SK-N-SH (cell line): ENCODE data around the gene PAPLN.

Experiments
- CHD2 ChIP-seq: fragments of 150-350 bp; IDR thresholded peaks from 2 replicates; pipeline ENCODE4 v1.6.1; 2018; ENCODE audit warnings: low read length; ENCODE audit not compliant: partially characterized antibody
- EZH2phosphoT487 ChIP-seq: fragments of 200-600 bp; sonication (generic); IDR thresholded peaks from 2 replicates; pipeline ENCODE4 v1.6.1; 2017; ENCODE audit warnings: low read depth, mixed run types, mild to moderate bottlenecking, antibody characterized with exemption, moderate library complexity, borderline replicate concordance
- USF2 ChIP-seq: fragments of 150-350 bp; IDR thresholded peaks from 2 replicates; pipeline ENCODE4 v1.6.1; 2017; ENCODE audit warnings: antibody characterized with exemption, low read length, low read depth, borderline replicate concordance
- TF ChIP-seq, protein P1 (sequence below): IDR thresholded peaks from 2 replicates; pipeline ENCODE4 v1.4.0; 2012; ENCODE audit warnings: low read depth, borderline replicate concordance
- TF ChIP-seq, protein P2 (sequence below): fragments of 200-600 bp; sonication (generic); IDR thresholded peaks from 2 replicates; pipeline ENCODE4 v1.6.1; 2017; ENCODE audit warnings: antibody characterized with exemption, mild to moderate bottlenecking, moderate library complexity

DNA sequence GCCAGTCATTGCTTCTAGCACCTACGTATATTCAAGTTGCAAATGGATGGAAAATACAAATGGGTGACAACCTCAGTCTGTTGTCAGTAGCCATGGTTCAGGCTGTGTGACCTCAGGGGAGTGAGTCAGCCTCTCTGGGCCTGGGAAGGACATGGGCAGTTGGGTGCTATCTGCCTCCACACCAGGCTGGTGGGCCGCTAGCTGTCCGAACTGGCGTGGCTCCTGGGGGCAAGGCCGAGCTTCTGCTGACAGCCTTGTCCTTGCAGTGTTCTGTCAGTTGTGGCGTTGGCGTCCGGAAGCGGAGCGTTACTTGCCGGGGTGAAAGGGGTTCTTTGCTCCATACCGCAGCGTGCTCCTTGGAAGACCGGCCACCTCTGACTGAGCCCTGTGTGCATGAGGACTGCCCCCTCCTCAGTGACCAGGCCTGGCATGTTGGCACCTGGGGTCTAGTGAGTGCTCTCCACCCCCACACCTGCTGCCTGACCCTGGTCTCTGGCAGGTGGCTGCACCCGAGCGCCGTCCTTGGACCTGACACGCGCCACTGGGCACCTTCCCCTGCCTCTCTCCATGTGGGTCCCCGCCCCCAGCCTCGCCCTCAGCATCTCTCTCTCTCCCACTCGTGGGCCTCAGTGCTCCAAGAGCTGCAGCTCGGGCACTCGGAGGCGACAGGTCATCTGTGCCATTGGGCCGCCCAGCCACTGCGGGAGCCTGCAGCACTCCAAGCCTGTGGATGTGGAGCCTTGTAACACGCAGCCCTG lies 17.1 kb downstream of the PAPLN start:
- TF ChIP-seq, protein P1, sequence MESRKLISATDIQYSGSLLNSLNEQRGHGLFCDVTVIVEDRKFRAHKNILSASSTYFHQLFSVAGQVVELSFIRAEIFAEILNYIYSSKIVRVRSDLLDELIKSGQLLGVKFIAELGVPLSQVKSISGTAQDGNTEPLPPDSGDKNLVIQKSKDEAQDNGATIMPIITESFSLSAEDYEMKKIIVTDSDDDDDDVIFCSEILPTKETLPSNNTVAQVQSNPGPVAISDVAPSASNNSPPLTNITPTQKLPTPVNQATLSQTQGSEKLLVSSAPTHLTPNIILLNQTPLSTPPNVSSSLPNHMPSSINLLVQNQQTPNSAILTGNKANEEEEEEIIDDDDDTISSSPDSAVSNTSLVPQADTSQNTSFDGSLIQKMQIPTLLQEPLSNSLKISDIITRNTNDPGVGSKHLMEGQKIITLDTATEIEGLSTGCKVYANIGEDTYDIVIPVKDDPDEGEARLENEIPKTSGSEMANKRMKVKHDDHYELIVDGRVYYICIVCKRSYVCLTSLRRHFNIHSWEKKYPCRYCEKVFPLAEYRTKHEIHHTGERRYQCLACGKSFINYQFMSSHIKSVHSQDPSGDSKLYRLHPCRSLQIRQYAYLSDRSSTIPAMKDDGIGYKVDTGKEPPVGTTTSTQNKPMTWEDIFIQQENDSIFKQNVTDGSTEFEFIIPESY, result no peak
- TF ChIP-seq CHD2 (no peak), USF2 (no peak), EZH2phosphoT487 (no peak)
- TF ChIP-seq, protein P2, sequence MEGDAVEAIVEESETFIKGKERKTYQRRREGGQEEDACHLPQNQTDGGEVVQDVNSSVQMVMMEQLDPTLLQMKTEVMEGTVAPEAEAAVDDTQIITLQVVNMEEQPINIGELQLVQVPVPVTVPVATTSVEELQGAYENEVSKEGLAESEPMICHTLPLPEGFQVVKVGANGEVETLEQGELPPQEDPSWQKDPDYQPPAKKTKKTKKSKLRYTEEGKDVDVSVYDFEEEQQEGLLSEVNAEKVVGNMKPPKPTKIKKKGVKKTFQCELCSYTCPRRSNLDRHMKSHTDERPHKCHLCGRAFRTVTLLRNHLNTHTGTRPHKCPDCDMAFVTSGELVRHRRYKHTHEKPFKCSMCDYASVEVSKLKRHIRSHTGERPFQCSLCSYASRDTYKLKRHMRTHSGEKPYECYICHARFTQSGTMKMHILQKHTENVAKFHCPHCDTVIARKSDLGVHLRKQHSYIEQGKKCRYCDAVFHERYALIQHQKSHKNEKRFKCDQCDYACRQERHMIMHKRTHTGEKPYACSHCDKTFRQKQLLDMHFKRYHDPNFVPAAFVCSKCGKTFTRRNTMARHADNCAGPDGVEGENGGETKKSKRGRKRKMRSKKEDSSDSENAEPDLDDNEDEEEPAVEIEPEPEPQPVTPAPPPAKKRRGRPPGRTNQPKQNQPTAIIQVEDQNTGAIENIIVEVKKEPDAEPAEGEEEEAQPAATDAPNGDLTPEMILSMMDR, result no peak
